ENCODE data around the gene NFKBIA. TPM values are rescaled to one million over a fixed set of nuclear protein-coding genes. Genes with fewer than 3 reads are reported as not detected.

NFKBIA gene
- total RNA-seq, 1 donor from 2014 or later, result 41.9 TPM

- no peaks in the 10 kb centered on the region for H3K36me3 Mint-ChIP-seq (ENCODE audit: low read depth, unreplicated experiment)
- no peak overlapping the region for H3K27ac Mint-ChIP-seq (ENCODE audit: unreplicated experiment)
- peaks cover 15% of the 10 kb centered on the region for H3K4me1 Mint-ChIP-seq (ENCODE audit: unreplicated experiment)
- H3K4me3 Mint-ChIP-seq (ENCODE audit: unreplicated experiment), result no peak overlapping the region
- no peak for DNase-seq (ENCODE audit: low spot score)
- no peaks in the 10 kb centered on the region for H3K9me3 Mint-ChIP-seq (ENCODE audit: unreplicated experiment)
- no peak for TF ChIP-seq CTCF (IDR thresholded peaks at IDR 0.05; ENCODE audit: unreplicated experiment)
- peaks cover 12% of the 10 kb centered on the region for H3K27me3 Mint-ChIP-seq (ENCODE audit: unreplicated experiment)
Measured at GRCh38 chr14:35418093-35418492, 13.5 kb upstream of the NFKBIA start.

- H3K9me3 Mint-ChIP-seq (ENCODE audit: unreplicated experiment), result no peaks in the 10 kb centered on the region
- peaks cover 19% of the 10 kb centered on the region for H3K4me1 Mint-ChIP-seq (ENCODE audit: unreplicated experiment)
- TF ChIP-seq CTCF (IDR thresholded peaks at IDR 0.05; ENCODE audit: unreplicated experiment), result no peak
- peaks cover 12% of the 10 kb centered on the region for H3K27me3 Mint-ChIP-seq (ENCODE audit: unreplicated experiment)
- H3K4me3 Mint-ChIP-seq (ENCODE audit: unreplicated experiment), result no peak overlapping the region
- H3K27ac Mint-ChIP-seq (ENCODE audit: unreplicated experiment), result no peak overlapping the region
- DNase-seq (ENCODE audit: low spot score), result no peak
- H3K36me3 Mint-ChIP-seq (ENCODE audit: low read depth, unreplicated experiment), result no peaks in the 10 kb centered on the region
Measured at GRCh38 chr14:35416108-35416750, 11.7 kb upstream of the NFKBIA start.

GRCh38 chr14:35414365-35414764 lies 9.8 kb upstream of the NFKBIA start:
- TF ChIP-seq CTCF (IDR thresholded peaks at IDR 0.05; ENCODE audit: unreplicated experiment), result no peak
- no peak for DNase-seq (ENCODE audit: low spot score)
- Mint-ChIP-seq H3K4me3 (ENCODE audit: unreplicated experiment) (no peak overlapping the region), H3K36me3 (ENCODE audit: low read depth, unreplicated experiment) (no peaks in the 10 kb centered on the region), H3K9me3 (ENCODE audit: unreplicated experiment) (no peaks in the 10 kb centered on the region), H3K4me1 (ENCODE audit: unreplicated experiment) (peaks cover 19% of the 10 kb centered on the region), H3K27ac (ENCODE audit: unreplicated experiment) (peak overlapping the region; percentile 75), H3K27me3 (ENCODE audit: unreplicated experiment) (peaks cover 12% of the 10 kb centered on the region)

GRCh38 chr14:35412272-35413056 lies 7.9 kb upstream of the NFKBIA start:
- peaks cover 12% of the 10 kb centered on the region for H3K27me3 Mint-ChIP-seq (ENCODE audit: unreplicated experiment)
- no peak for TF ChIP-seq CTCF (IDR thresholded peaks at IDR 0.05; ENCODE audit: unreplicated experiment)
- H3K9me3 Mint-ChIP-seq (ENCODE audit: unreplicated experiment), result no peaks in the 10 kb centered on the region
- no peak overlapping the region for H3K27ac Mint-ChIP-seq (ENCODE audit: unreplicated experiment)
- H3K4me1 Mint-ChIP-seq (ENCODE audit: unreplicated experiment), result peaks cover 19% of the 10 kb centered on the region
- no peaks in the 10 kb centered on the region for H3K36me3 Mint-ChIP-seq (ENCODE audit: low read depth, unreplicated experiment)
- no peak for DNase-seq (ENCODE audit: low spot score)
- H3K4me3 Mint-ChIP-seq (ENCODE audit: unreplicated experiment), result no peak overlapping the region

GRCh38 chr14:35410858-35411257 lies 6.3 kb upstream of the NFKBIA start:
- Mint-ChIP-seq H3K27ac (ENCODE audit: unreplicated experiment) (no peak overlapping the region), H3K4me1 (ENCODE audit: unreplicated experiment) (peaks cover 23% of the 10 kb centered on the region)
- TF ChIP-seq CTCF (IDR thresholded peaks at IDR 0.05; ENCODE audit: unreplicated experiment), result no peak

More at GRCh38 chr14:35410858-35411257, 6.3 kb upstream of the NFKBIA start:
- no peaks in the 10 kb centered on the region for H3K36me3 Mint-ChIP-seq (ENCODE audit: low read depth, unreplicated experiment)
- no peaks in the 10 kb centered on the region for H3K9me3 Mint-ChIP-seq (ENCODE audit: unreplicated experiment)
- H3K4me3 Mint-ChIP-seq (ENCODE audit: unreplicated experiment), result no peak overlapping the region
- no peak for DNase-seq (ENCODE audit: low spot score)
- H3K27me3 Mint-ChIP-seq (ENCODE audit: unreplicated experiment), result peaks cover 6% of the 10 kb centered on the region

All from endothelial cell (in vitro differentiated cells).